H1 (cell line): Measurements from ENCODE around the gene TOMM5. TPM values are rescaled to one million over a fixed set of nuclear protein-coding genes. Genes with fewer than 3 reads are reported as not detected.
A peak's percentile ranks its signal among the peaks of the same experiment; 100 is the strongest.

Source experiments
- BACH1 ChIP-seq: IDR thresholded peaks from 2 replicates; pipeline ENCODE4 v1.6.1; 2012; ENCODE audit warnings: low read length, improper control_type of control experiment
- CEBPB ChIP-seq: IDR thresholded peaks from 2 replicates; pipeline ENCODE4 v1.6.1; 2012; ENCODE audit warnings: low read depth, low read length
- EP300 ChIP-seq, 2 experiments: IDR thresholded peaks; 1 replicate in 1 of 2; 2 replicates in 1 of 2; pipeline ENCODE4 v1.6.1; 2011 to 2012; ENCODE audit warnings: low read depth in 2 of 2, low read length in 2 of 2, mild to moderate bottlenecking in 2 of 2, borderline replicate concordance in 1 of 2, inconsistent platforms in 1 of 2, moderate library complexity in 1 of 2
- EZH2 ChIP-seq: fragments of 200-600 bp; sonication (generic); IDR thresholded peaks from 2 replicates; pipeline ENCODE4 v1.7.1; 2012; ENCODE audit warnings: low read depth, mild to moderate bottlenecking, moderate library complexity, low read length, inconsistent platforms; ENCODE audit not compliant: severe bottlenecking
- HDAC6 ChIP-seq: IDR thresholded peaks from one replicate; pipeline ENCODE4 v1.7.1; 2012; ENCODE audit warnings: low read depth, mild to moderate bottlenecking, inconsistent platforms, low read length, moderate library complexity
- JUN ChIP-seq: IDR thresholded peaks from 2 replicates; pipeline ENCODE4 v1.6.1; 2011; ENCODE audit warnings: low read depth, mild to moderate bottlenecking, improper control_type of control experiment, low read length
- JUND ChIP-seq: IDR thresholded peaks from 2 replicates; pipeline ENCODE4 v1.6.1; 2011; ENCODE audit warnings: mild to moderate bottlenecking, improper control_type of control experiment, low read length
- KDM1A ChIP-seq: fragments of 200-600, 300-600 bp; sonication (generic); IDR thresholded peaks from 2 replicates; pipeline ENCODE4 v1.7.1; 2016; ENCODE audit warnings: mild to moderate bottlenecking, low read length, borderline replicate concordance
- KDM5A ChIP-seq: fragments of 200-600 bp; IDR thresholded peaks from 2 replicates; pipeline ENCODE4 v1.7.1; 2012; ENCODE audit warnings: mild to moderate bottlenecking, low read length, inconsistent platforms, mixed read lengths
- MAFK ChIP-seq: IDR thresholded peaks from 2 replicates; pipeline ENCODE4 v1.6.1; 2012; ENCODE audit warnings: low read depth, mild to moderate bottlenecking, improper control_type of control experiment, low read length
- NRF1 ChIP-seq: IDR thresholded peaks from 2 replicates; pipeline ENCODE4 v1.6.1; 2011; ENCODE audit warnings: mild to moderate bottlenecking, low read depth, low read length, improper control_type of control experiment
- PHF8 ChIP-seq: fragments of 200-600 bp; sonication (generic); conservative IDR thresholded peaks from 2 replicates; pipeline ENCODE4 v1.7.1; 2012; ENCODE audit warnings: low read depth, mild to moderate bottlenecking, inconsistent platforms, low read length, moderate library complexity
- RFX5 ChIP-seq: IDR thresholded peaks from 2 replicates; pipeline ENCODE4 v1.6.1; 2011; ENCODE audit warnings: low read depth, low read length, improper control_type of control experiment, borderline replicate concordance
- RXRA ChIP-seq: IDR thresholded peaks from 2 replicates; pipeline ENCODE4 v1.6.1; 2011; ENCODE audit warnings: low read depth, mild to moderate bottlenecking, low read length, moderate library complexity; ENCODE audit not compliant: insufficient read depth
- SAP30 ChIP-seq: fragments of 300-600 bp; sonication (generic); IDR thresholded peaks from 2 replicates; pipeline ENCODE4 v1.7.1; 2012; ENCODE audit warnings: low read length, moderate library complexity, mild to moderate bottlenecking, inconsistent platforms; ENCODE audit not compliant: insufficient read depth, insufficient replicate concordance
- SIRT6 ChIP-seq: IDR thresholded peaks from one replicate; pipeline ENCODE4 v1.7.1; 2012; ENCODE audit warnings: low read length, inconsistent platforms
- SP1 ChIP-seq: IDR thresholded peaks from 2 replicates; pipeline ENCODE4 v1.6.1; 2011; ENCODE audit warnings: low read depth, low read length
- SP2 ChIP-seq: IDR thresholded peaks from 2 replicates; pipeline ENCODE4 v1.6.1; 2012; ENCODE audit warnings: mild to moderate bottlenecking, low read length, inconsistent platforms
- TAF7 ChIP-seq: optimal IDR thresholded peaks from 2 replicates; pipeline ENCODE3; 2011; ENCODE audit warnings: low read depth, mild to moderate bottlenecking, inconsistent platforms, low read length, moderate library complexity, borderline replicate concordance
- TCF12 ChIP-seq: IDR thresholded peaks from 2 replicates; pipeline ENCODE4 v1.6.1; 2011; ENCODE audit warnings: low read depth, mild to moderate bottlenecking, low read length
- TEAD4 ChIP-seq: IDR thresholded peaks from 2 replicates; pipeline ENCODE4 v1.6.1; 2012; ENCODE audit warnings: low read depth, low read length, inconsistent platforms, mixed read lengths
- polyA plus RNA-seq, 7 experiments: library from polyadenylated mRNA; depleted of rRNA in 3 of 7; stranded (reverse) in 5 of 7; unstranded in 2 of 7; fragments of >200 nt in 5 of 7; fragments of 200-250 nt in 2 of 7; gene quantifications; 1 replicate in 5 of 7; 2 replicates in 1 of 7; 4 replicates in 1 of 7; pipeline versions ENCODE4 v1.2.1 to v1.2.3, GENCODE V29; 2011 to 2013; ENCODE audit warnings: missing spikeins in 2 of 7, mixed read lengths in 2 of 7
- total RNA-seq: library from RNA; stranded (reverse); fragmentation: NEBNext Ultra II Directional; extraction: Animal tissue kit (Norgen Biotek cat#: 25700); gene quantifications from 2 replicates; pipeline ENCODE4 v1.2.1, GENCODE V29; 2021
- TF ChIP-seq, protein P1 (sequence below), 3 experiments: IDR thresholded peaks; 1 replicate in 2 of 3; 2 replicates in 1 of 3; pipeline versions ENCODE4 v1.5.1 to v1.6.1; 2011; ENCODE audit warnings: low read length in 3 of 3, mild to moderate bottlenecking in 3 of 3, inconsistent platforms in 2 of 3, low read depth in 1 of 3, moderate library complexity in 1 of 3; ENCODE audit not compliant: insufficient read depth in 1 of 3; ENCODE audit errors: control extremely low read depth in 1 of 3

Gene TOMM5
- total and polyA plus RNA-seq, 2 of the 8 experiments (the other 6 are each of a cell fraction or from before 2014, with no cell fraction given) = 171 to 174 TPM

DNA sequence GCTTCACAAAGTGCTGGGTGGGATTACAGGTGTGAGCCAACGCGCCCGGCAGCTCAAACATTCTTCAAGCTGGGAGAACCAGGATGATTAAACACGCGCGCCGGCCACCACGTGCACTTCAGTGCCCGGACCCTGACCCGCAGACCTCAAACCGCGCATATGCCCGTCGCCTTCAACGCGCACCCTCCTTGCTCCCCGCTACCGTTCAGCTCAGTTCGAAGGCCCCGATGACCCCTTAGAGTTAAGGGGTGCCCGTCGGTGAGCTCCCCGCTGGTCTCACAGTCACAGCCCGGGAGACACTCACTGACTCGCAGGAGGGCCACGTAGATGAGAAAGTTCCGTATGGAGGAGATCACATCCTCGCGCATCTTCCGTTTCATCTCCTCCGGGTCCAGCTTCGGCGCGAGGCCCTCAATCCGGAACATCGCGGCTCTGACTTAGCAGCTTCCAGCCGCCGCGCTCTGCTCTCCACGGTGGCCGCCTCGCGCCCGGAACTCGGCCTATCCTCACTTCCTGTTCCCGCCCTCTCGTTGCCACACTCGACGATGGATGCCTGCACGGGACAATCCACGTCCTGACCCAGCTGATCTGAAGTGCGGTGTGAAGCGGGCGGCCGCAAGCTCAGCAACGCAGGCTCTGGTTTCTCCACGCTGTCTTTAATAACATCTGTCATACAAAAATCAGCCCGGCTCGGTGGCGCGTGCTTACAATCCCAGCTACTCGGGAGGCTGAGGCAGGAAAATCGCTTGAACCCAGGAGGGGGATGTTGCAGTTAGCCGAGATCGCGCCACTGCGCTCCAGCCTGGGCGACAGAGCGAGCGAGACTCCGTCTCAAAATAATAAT, at the start of gene TOMM5 (continued):
- no peak for TF ChIP-seq EP300 (IDR thresholded peaks at IDR 0.05; ENCODE audit: borderline replicate concordance in 1 of 2, low read depth in 2 of 2, low read length in 2 of 2)
- no peak for TF ChIP-seq EZH2
- TF ChIP-seq, protein P1, sequence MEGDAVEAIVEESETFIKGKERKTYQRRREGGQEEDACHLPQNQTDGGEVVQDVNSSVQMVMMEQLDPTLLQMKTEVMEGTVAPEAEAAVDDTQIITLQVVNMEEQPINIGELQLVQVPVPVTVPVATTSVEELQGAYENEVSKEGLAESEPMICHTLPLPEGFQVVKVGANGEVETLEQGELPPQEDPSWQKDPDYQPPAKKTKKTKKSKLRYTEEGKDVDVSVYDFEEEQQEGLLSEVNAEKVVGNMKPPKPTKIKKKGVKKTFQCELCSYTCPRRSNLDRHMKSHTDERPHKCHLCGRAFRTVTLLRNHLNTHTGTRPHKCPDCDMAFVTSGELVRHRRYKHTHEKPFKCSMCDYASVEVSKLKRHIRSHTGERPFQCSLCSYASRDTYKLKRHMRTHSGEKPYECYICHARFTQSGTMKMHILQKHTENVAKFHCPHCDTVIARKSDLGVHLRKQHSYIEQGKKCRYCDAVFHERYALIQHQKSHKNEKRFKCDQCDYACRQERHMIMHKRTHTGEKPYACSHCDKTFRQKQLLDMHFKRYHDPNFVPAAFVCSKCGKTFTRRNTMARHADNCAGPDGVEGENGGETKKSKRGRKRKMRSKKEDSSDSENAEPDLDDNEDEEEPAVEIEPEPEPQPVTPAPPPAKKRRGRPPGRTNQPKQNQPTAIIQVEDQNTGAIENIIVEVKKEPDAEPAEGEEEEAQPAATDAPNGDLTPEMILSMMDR (IDR thresholded peaks at IDR 0.05; ENCODE audit: control extremely low read depth in 1 of 3, insufficient read depth in 1 of 3, low read depth in 1 of 3, low read length in 3 of 3) = no peak
- no peak for TF ChIP-seq TAF7
- TF ChIP-seq MAFK = no peak
- no peak for TF ChIP-seq JUN
- TF ChIP-seq PHF8 = peak; percentile 92
- no peak for TF ChIP-seq KDM1A
- no peak for TF ChIP-seq NRF1
- TF ChIP-seq TEAD4 = no peak
- TF ChIP-seq TCF12 = no peak
- TF ChIP-seq RXRA = no peak
- TF ChIP-seq HDAC6 = no peak
- no peak for TF ChIP-seq KDM5A
- no peak for TF ChIP-seq BACH1
- TF ChIP-seq SIRT6 = no peak
- peak; percentile 71; the same call in 1 of the 2 replicates for TF ChIP-seq CEBPB
- TF ChIP-seq SP2 = no peak
- no peak for TF ChIP-seq SAP30
- no peak for TF ChIP-seq JUND
- TF ChIP-seq SP1 = no peak
- no peak for TF ChIP-seq RFX5
